Naive B cell (primary cell): ENCODE results near the gene RAB39A. TPM values are rescaled to one million over a fixed set of nuclear protein-coding genes. Genes with fewer than 3 reads are reported as not detected.
"Not testable (repeated sequence)": the region's sequence is repeated elsewhere in the genome, so short reads cannot be mapped to it uniquely, and the experiment has no call there.

Source experiments
- ATAC-seq, 2 donors: fragments of 150-1000 bp; cut with Tn5 transposase; 2 replicates each; pipeline ENCODE4 v1.10.0; 2021; ENCODE audit warnings: low read depth in 2 of 2, mild to moderate bottlenecking in 2 of 2, moderate library complexity in 2 of 2
- DNase-seq: peaks from one replicate; pipeline ENCODE4 v3.0.0; 2022
- H3K27ac Mint-ChIP-seq, 6 donors: one replicate each; pipeline ENCODE4 v1.8.0; 2020 to 2022; ENCODE audit warnings: mild to moderate bottlenecking in 6 of 6, mixed read lengths in 6 of 6, moderate library complexity in 5 of 6, inconsistent platforms in 2 of 6
- H3K27me3 Mint-ChIP-seq, 3 donors: one replicate each; pipeline ENCODE4 v1.8.0; 2021 to 2022; ENCODE audit warnings: mixed read lengths in 3 of 3, mild to moderate bottlenecking in 1 of 3
- H3K36me3 Mint-ChIP-seq, 2 donors: one replicate each; pipeline ENCODE4 v1.8.0; 2020 to 2022; ENCODE audit warnings: mixed read lengths in 2 of 2, inconsistent platforms in 1 of 2, mild to moderate bottlenecking in 1 of 2
- H3K4me1 Mint-ChIP-seq, 3 donors: one replicate each; pipeline ENCODE4 v1.8.0; 2020 to 2022; ENCODE audit warnings: mixed read lengths in 3 of 3, inconsistent platforms in 1 of 3, mild to moderate bottlenecking in 1 of 3, moderate library complexity in 1 of 3
- H3K4me3 Mint-ChIP-seq, 8 donors: one replicate each; pipeline ENCODE4 v1.8.0; 2020 to 2022; ENCODE audit warnings: mild to moderate bottlenecking in 8 of 8, mixed read lengths in 8 of 8, moderate library complexity in 8 of 8, inconsistent platforms in 2 of 8
- H3K9me3 Mint-ChIP-seq, 7 donors: one replicate each; pipeline ENCODE4 v1.8.0; 2020 to 2022; ENCODE audit warnings: mixed read lengths in 7 of 7, mild to moderate bottlenecking in 5 of 7, inconsistent platforms in 2 of 7, moderate library complexity in 1 of 7
- polyA plus RNA-seq, 6 donors: library from polyadenylated mRNA; unstranded; fragments of 300-500 nt; fragmentation: Illumina TruSeq; gene quantifications; one replicate each; pipeline ENCODE4 v1.2.3, GENCODE V29; 2021; ENCODE audit warnings: low read depth in 6 of 6

RAB39A gene
- polyA plus RNA-seq, 6 donors from 2014 or later, result 0.31 to 1.1 (median 0.70) TPM; not detected in 1

DNA sequence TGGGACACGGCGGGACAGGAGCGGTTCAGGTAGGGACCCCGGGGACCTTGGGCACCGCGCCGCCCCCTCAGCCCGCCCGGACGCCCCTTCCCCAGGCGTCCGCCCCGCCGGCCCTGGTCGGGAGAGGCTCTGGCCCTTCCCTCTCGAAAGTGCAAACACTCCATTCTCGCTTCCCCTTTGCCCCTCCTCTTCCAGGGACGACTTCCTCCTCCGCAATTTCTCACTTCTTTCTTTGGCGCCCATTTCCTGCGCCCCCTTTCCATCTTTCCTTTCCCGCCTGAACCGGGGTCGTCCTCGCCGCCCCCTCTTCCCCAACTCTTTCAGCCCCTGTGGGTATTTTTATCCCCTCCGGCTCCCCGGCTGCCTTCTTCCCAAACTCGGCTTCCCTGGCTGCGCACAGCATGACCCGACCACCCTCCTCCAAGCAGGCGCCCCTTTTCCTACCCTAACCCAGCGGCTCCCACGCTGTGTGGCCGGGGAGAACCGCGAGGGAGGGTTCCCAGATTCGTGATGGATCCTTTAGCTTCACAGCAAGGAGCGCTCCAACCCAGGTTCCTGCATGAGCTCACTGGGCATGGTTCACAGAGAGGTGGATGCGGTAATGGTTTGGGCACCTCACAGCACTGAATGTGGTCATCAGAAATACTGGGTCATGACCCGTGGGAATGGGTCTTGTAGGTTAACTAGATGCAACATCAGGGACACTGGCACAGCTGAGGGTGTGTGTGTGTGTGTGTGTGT is 689 bp downstream of the RAB39A start:
- ATAC-seq, result peak; percentile 13 to 19
- peaks cover 0 to 3% (median 0%) of the 10 kb centered on the region in 7 donors for H3K9me3 Mint-ChIP-seq
- H3K27me3 Mint-ChIP-seq, result peaks cover 0 to 10% (median 4%) of the 10 kb centered on the region in 3 donors
- peak overlapping the region; percentile 44 to 92 (median 68) for H3K27ac Mint-ChIP-seq
- H3K4me1 Mint-ChIP-seq, result peaks cover 15 to 22% (median 17%) of the 10 kb centered on the region in 3 donors
- H3K36me3 Mint-ChIP-seq, result no peaks in the 10 kb centered on the region
- H3K4me3 Mint-ChIP-seq, result peak overlapping the region; percentile 84 to 96 (median 92)
- DNase-seq, result peak; percentile 5

DNA sequence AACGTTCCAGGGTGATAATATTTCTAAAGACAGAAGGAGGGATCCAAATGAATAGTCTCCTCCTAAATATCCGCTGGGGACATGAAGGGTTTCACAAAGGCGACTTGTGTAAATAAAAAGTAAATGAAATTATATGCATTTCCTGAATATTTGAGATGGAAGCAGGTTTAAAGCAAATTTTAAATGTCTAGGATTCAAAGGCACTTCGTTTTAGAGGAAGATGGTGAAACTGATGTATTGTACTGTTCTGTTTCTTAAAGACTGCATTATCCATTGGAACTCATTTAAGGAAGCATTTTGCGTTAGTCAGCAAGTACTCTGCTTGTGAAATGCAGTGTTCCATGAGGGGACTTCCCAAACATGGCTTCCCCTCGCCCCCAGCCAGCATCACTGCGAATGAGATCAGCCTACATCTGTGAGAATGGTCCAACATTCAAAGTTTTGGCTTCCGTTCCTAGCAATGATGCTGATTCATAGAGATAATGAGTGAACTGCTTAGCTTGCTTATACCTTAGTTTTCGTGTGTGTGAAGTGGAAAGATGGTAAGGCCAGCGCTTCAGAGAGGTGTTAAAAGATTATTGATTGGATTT is 1.5 kb downstream of the RAB39A start:
- Mint-ChIP-seq H3K9me3 (peaks cover 0 to 3% (median 0%) of the 10 kb centered on the region in 7 donors), H3K27ac (peak overlapping the region in 5 of 6 donors; percentile 35 to 92 (median 66)), H3K27me3 (peaks cover 0 to 11% (median 1%) of the 10 kb centered on the region in 3 donors), H3K4me3 (peak overlapping the region in 7 of 8 donors; percentile 84 to 96 (median 92)), H3K36me3 (no peaks in the 10 kb centered on the region), H3K4me1 (peaks cover 13 to 21% (median 14%) of the 10 kb centered on the region in 3 donors)
- DNase-seq (no peak), ATAC-seq (no peak)

DNA sequence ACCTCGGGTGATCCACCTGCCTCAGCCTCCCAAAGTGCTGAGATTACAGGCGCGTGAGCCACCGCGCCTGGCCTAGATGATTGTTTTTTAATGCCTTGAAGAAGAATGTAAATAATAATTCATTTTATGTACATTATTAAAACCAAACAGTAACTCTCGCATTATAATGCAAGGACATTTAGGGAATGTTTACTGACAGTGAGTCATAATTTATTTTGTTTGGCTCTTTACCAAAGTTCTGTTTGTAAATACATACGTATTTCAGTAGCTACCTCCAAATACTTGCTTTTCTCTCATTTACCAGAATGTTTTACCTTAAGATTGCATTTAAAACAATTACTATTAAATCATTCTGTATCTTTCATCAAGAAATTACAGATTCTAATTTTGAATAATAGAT is 3.0 kb downstream of the RAB39A start:
- no peak for ATAC-seq
- Mint-ChIP-seq H3K27ac (no peak overlapping the region), H3K36me3 (no peaks in the 10 kb centered on the region), H3K9me3 (peaks cover 0 to 2% (median 0%) of the 10 kb centered on the region in 7 donors), H3K27me3 (peaks cover 0 to 14% (median 7%) of the 10 kb centered on the region in 3 donors), H3K4me1 (peaks cover 11 to 21% (median 14%) of the 10 kb centered on the region in 3 donors), H3K4me3 (no peak overlapping the region)
- no peak for DNase-seq

DNA sequence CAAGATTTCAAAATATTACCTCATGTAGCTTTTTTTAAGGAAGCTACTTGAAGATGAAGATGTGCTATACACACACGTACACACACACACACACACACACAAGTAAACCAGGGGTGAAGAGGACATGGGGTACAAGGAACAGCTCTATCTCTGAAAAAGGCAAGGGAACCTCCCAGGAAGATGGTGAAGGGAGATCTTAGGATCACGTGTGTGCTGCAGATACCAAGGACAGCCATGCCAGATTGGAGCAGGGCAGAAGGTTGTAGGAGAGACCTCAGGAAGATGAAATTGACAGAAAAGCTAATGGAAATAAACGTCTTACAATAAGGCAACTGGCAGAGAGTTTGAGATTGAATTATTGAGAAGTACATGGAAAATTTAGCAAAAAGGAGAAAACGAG is 19.7 kb downstream of the RAB39A start:
- DNase-seq (no peak), ATAC-seq (no peak)
- H3K4me1 Mint-ChIP-seq, result peaks cover 0 to 5% (median 0%) of the 10 kb centered on the region in 3 donors
- H3K4me3 Mint-ChIP-seq, result no peak overlapping the region
- H3K27me3 Mint-ChIP-seq, result peaks cover 0 to 6% (median 0%) of the 10 kb centered on the region in 3 donors
- H3K27ac Mint-ChIP-seq, result no peak overlapping the region
- no peaks in the 10 kb centered on the region for H3K36me3 Mint-ChIP-seq
- H3K9me3 Mint-ChIP-seq, result peaks cover 0 to 2% (median 0%) of the 10 kb centered on the region in 7 donors

DNA sequence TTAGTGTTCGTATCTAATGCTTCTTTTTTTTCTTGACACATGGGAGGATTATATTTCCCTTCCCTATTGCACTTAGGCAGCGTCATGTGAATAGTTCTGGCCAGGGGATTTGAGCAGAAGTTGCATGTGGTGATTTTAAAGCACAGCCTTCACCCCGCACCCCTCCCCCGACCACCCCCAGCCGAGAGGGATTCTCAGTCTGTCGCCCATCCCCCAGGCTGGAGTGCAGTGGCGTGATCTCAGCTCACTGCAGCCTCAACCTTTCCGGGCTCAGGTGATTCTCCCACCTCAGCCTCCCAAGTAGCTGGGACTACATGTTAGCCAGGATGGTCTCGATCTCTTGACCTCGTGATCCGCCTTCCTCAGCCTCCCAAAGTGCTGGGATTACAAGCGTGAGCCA is 20.1 kb downstream of the RAB39A start:
- not testable (repeated sequence) for H3K27ac Mint-ChIP-seq, H3K36me3 Mint-ChIP-seq, H3K4me1 Mint-ChIP-seq, H3K4me3 Mint-ChIP-seq, ATAC-seq, H3K9me3 Mint-ChIP-seq, H3K27me3 Mint-ChIP-seq, DNase-seq

DNA sequence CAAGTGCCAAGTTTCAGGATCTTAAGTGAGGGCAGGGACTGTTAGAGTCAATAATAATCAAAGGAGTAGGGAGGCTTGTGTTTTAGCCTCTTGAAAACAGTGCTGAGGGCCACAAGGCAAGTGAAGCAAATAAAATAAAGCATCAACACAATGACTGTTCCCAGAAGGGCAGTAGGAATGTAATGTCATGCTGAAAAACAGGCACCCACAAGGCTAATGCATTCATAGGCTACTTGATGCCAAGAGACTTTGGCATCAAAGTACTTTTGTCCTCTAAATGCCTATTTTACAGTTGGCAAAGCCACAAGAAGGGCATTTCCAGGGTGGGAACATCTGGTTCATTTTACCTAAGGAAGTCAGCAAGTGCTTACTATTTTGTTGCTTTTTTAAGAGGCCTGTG is 22.9 kb downstream of the RAB39A start:
- Mint-ChIP-seq H3K36me3 (no peaks in the 10 kb centered on the region), H3K4me1 (no peaks in the 10 kb centered on the region), H3K27ac (no peak overlapping the region), H3K27me3 (peaks cover 0 to 14% (median 0%) of the 10 kb centered on the region in 3 donors), H3K9me3 (no peaks in the 10 kb centered on the region), H3K4me3 (no peak overlapping the region)
- DNase-seq, result no peak
- ATAC-seq, result no peak

DNA sequence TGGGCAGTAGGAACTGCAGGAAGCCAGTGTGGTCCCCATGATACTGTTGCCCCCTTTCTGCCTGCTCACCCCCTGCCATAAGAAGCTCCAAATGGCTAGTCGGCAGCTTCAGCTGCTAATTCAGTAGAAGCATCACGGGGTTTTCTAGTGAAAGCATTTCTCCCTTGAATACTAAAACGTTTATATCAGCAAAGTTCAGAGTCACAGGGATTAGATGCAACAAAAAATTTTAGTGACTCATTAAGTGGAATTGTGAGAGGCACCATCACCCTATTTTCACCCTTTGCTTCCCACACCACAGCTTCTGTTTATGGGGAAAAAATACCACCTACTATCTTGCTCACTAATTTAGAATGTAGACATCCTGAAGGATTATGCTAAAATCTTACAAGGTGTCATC is 25.2 kb downstream of the RAB39A start:
- Mint-ChIP-seq H3K36me3 (no peaks in the 10 kb centered on the region), H3K4me1 (peaks cover 5 to 10% (median 7%) of the 10 kb centered on the region in 3 donors), H3K27ac (peak overlapping the region in 1 of 6 donors; percentile 9), H3K9me3 (no peaks in the 10 kb centered on the region), H3K27me3 (peaks cover 0 to 30% (median 0%) of the 10 kb centered on the region in 3 donors), H3K4me3 (no peak overlapping the region)
- DNase-seq, result no peak
- ATAC-seq, result no peak

DNA sequence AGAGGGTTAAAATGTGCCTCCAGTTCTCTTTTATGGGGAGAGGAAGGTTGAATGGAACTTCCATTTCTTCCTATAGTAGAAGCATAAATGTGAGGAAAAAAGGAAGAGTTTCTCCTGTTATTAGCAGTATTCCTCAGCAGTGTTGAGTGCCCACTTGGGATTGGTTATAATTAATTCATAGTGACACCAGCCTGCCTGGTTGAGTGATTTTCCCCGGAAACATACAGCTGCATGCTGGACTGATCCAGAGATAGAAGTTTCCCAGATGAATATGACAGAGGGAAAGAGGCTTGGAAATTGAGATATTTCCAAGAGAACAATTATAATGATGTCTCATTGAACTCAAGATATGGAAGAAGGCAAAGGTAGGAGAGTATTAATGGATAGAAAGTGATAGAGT is 28.3 kb downstream of the RAB39A start:
- Mint-ChIP-seq H3K27ac (no peak overlapping the region), H3K27me3 (peaks cover 0 to 24% (median 0%) of the 10 kb centered on the region in 3 donors), H3K4me1 (peaks cover 5 to 10% (median 7%) of the 10 kb centered on the region in 3 donors), H3K9me3 (no peaks in the 10 kb centered on the region), H3K36me3 (no peaks in the 10 kb centered on the region), H3K4me3 (no peak overlapping the region)
- ATAC-seq, result no peak
- DNase-seq, result no peak

DNA sequence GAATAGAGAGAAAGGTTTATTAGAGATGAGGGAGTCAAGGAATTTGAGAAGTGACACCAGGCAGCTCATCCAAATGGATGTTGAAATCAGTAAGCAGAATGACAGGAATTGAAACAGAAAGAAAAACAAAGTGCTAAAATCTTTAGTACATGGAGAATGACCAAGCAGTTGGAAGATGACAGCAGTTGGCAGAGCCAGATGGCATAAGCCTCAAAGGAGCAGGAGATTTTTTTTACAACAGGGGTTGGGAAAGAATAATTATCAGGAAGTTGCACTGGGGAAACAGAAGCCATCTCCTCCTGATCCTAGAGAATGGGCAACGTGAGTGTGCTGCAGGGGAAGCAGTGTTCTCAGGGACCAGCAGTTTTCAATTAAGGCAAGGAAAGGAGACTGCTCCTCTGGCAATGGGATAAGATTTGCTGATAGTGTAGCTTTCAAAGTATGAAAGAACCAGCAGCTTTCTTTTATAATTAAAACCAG is 28.9 kb downstream of the RAB39A start:
- H3K27ac Mint-ChIP-seq, result no peak overlapping the region

DNA sequence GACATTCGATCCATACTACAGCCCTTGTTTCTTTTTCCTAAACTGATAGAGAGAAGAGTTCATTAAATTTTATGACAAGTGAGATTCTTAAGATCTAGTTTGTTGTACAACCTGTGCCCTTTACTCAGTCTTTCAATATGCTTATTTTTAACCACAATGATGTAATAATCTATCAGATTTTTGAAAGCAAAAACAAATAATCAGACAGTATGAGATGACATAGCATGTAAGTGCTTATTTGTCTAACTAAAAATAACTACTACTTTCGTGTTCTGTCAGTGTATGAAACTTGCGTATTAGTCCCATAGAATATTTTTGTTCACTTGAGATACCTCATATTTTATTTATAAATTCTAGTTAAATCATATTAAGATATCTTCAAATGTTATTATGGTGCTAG is 33.2 kb downstream of the RAB39A start:
- ATAC-seq (no peak), DNase-seq (no peak)
- no peak overlapping the region for H3K27ac Mint-ChIP-seq
- H3K27me3 Mint-ChIP-seq, result peaks cover 0 to 15% (median 0%) of the 10 kb centered on the region in 3 donors
- peaks cover 5 to 10% (median 7%) of the 10 kb centered on the region in 3 donors for H3K4me1 Mint-ChIP-seq
- no peaks in the 10 kb centered on the region for H3K9me3 Mint-ChIP-seq
- no peak overlapping the region for H3K4me3 Mint-ChIP-seq
- H3K36me3 Mint-ChIP-seq, result no peaks in the 10 kb centered on the region

More for the DNA sequence above, 28.9 kb downstream of the RAB39A start:
- Mint-ChIP-seq H3K4me1 (peaks cover 5 to 10% (median 7%) of the 10 kb centered on the region in 3 donors), H3K27me3 (peaks cover 0 to 24% (median 0%) of the 10 kb centered on the region in 3 donors), H3K36me3 (no peaks in the 10 kb centered on the region), H3K4me3 (no peak overlapping the region), H3K9me3 (no peaks in the 10 kb centered on the region)
- DNase-seq (no peak), ATAC-seq (no peak)

DNA sequence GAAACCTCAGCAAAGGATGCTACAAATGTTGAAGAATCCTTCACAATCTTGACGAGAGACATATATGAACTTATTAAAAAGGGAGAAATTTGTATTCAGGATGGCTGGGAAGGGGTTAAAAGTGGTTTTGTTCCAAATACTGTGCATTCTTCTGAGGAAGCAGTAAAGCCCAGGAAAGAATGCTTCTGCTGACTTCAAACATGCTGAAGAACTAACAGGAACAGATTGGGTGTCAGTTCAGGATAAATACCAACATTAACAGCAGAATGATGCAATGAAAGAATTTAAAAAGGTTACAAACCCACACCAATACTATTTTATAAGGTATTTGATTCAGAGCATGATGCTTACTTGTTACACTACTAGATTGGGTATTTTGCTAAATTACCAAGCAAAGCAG is 33.9 kb downstream of the RAB39A start:
- Mint-ChIP-seq H3K4me3 (no peak overlapping the region), H3K27me3 (peaks cover 0 to 9% (median 0%) of the 10 kb centered on the region in 3 donors), H3K27ac (no peak overlapping the region), H3K9me3 (no peaks in the 10 kb centered on the region), H3K36me3 (no peaks in the 10 kb centered on the region), H3K4me1 (peaks cover under 1 to 3% (median 2%) of the 10 kb centered on the region in 3 donors)
- ATAC-seq (no peak), DNase-seq (no peak)

DNA sequence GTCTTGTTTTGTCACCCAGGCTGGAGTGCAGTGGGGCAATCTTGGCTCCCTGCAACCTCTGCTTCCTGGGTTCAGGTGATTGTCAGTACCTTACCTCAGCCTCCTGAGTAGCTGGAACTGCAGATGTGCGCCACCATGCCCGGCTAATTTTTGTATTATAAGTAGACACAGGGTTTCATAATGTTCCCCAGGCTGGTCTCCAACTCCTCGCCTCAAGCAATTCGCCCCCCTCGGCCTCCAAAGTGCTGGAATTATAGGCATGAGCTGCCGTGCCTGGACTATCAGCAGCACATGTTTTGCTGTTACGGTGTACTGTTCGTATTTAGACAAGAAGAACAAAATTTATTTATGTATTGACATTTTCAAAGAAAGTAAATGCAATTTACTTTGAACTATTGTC is 34.8 kb downstream of the RAB39A start:
- Mint-ChIP-seq H3K36me3 (no peaks in the 10 kb centered on the region), H3K9me3 (no peaks in the 10 kb centered on the region), H3K4me1 (no peaks in the 10 kb centered on the region), H3K4me3 (no peak overlapping the region), H3K27ac (peak overlapping the region in 1 of 6 donors; percentile 54), H3K27me3 (peaks cover 0 to 1% (median 0%) of the 10 kb centered on the region in 3 donors)
- ATAC-seq, result no peak
- no peak for DNase-seq

DNA sequence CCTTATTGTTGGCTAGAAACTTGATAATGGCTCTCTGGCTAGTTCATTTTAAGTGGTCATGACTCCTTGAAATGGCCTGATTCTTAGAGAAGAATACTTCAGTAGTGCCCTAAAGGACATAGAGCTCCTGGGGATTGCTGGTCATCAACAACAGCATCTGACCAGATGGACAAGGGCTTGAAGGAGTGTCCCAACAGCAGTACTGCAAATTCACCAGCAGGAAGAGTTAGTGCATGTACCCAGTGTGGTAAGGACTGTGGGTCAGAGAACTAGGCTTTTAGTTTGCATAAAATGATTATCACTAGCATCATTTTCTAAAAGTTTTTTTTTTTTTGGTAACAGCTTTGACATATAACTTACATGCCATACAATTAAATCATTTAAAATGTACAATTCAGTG is 41.0 kb downstream of the RAB39A start:
- ATAC-seq, result no peak
- Mint-ChIP-seq H3K36me3 (no peaks in the 10 kb centered on the region), H3K27me3 (peaks cover 0 to 7% (median 0%) of the 10 kb centered on the region in 3 donors), H3K4me3 (no peak overlapping the region), H3K27ac (no peak overlapping the region), H3K9me3 (no peaks in the 10 kb centered on the region), H3K4me1 (no peaks in the 10 kb centered on the region)
- no peak for DNase-seq

DNA sequence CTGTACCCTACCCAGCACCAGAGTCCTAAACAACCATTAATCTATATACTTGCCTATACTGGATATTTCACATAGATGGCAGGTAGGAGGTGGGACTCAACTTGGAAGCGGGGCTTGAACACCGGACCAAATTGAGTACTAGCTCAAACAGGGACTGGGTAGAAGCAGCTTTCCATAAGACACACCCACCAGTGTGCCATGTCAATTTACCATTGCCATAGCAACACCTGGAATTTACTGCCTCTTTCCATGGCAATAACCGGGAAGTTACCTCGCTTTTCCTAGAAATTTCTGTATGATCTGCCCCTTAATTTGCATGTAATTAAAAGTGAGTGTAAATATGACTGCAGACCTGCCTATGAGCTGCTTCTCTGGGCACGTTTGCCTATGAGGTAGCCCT is 41.8 kb downstream of the RAB39A start:
- Mint-ChIP-seq H3K36me3 (no peaks in the 10 kb centered on the region), H3K4me3 (no peak overlapping the region), H3K4me1 (no peaks in the 10 kb centered on the region), H3K27ac (no peak overlapping the region), H3K27me3 (peaks cover 0 to 7% (median 0%) of the 10 kb centered on the region in 3 donors), H3K9me3 (peaks cover 0 to under 1% (median 0%) of the 10 kb centered on the region in 7 donors)
- no peak for DNase-seq
- no peak for ATAC-seq
